Karpas-422 (cell line): Measurements from ENCODE around the gene BRD1. TPM values are rescaled to one million over a fixed set of nuclear protein-coding genes. Genes with fewer than 3 reads are reported as not detected.

Experiments used
- DNase-seq: peaks from one replicate; pipeline ENCODE4 v3.0.0-alpha.2; 2015
- H2AFZ ChIP-seq: fragments of 200-600 bp; sonication (generic); 2 replicates; pipeline ENCODE4 v1.6.1; 2014; ENCODE audit warnings: antibody characterized with exemption, low read length, mixed read lengths
- H3K27ac ChIP-seq: fragments of 200-600 bp; sonication (generic); 2 replicates; pipeline ENCODE4 v1.5.1; 2014; ENCODE audit warnings: mild to moderate bottlenecking, low read length, moderate library complexity
- H3K27me3 ChIP-seq: fragments of 200-600 bp; sonication (generic); 2 replicates; pipeline ENCODE4 v1.6.1; 2014; ENCODE audit warnings: low read length, mixed read lengths
- H3K36me3 ChIP-seq: fragments of 200-600 bp; sonication (generic); 2 replicates; pipeline ENCODE4 v1.6.1; 2014; ENCODE audit warnings: low read length, mixed read lengths; ENCODE audit not compliant: insufficient read depth
- H3K4me1 ChIP-seq: fragments of 200-600 bp; sonication (generic); 2 replicates; pipeline ENCODE4 v1.6.1; 2014; ENCODE audit warnings: mild to moderate bottlenecking, low read length, mixed read lengths
- H3K4me2 ChIP-seq: fragments of 200-600 bp; sonication (generic); 2 replicates; pipeline ENCODE4 v1.6.1; 2014; ENCODE audit warnings: low read length, low read depth, mild to moderate bottlenecking; ENCODE audit not compliant: poor library complexity, severe bottlenecking
- H3K4me3 ChIP-seq: fragments of 200-600 bp; sonication (generic); 2 replicates; pipeline ENCODE4 v1.5.1; 2014; ENCODE audit warnings: mild to moderate bottlenecking, antibody characterized with exemption, low read length, mixed read lengths
- H3K79me2 ChIP-seq: fragments of 200-600 bp; sonication (generic); 2 replicates; pipeline ENCODE4 v1.6.1; 2014; ENCODE audit warnings: mild to moderate bottlenecking, low read length, mixed read lengths
- H3K9ac ChIP-seq: fragments of 200-600 bp; sonication (generic); 2 replicates; pipeline ENCODE4 v1.6.0; 2014; ENCODE audit warnings: low read length
- H3K9me2 ChIP-seq: fragments of 200-600 bp; sonication (generic), shearing (Covaris generic); replicated peaks from 2 replicates; pipeline ENCODE4 v1.6.0; 2014; ENCODE audit warnings: mild to moderate bottlenecking, low read length, moderate library complexity; ENCODE audit not compliant: insufficient read depth
- H3K9me3 ChIP-seq: fragments of 300-700, 200-600 bp; sonication (generic); 2 replicates; pipeline ENCODE4 v1.6.1; 2014; ENCODE audit warnings: low read length, mixed read lengths
- H4K20me1 ChIP-seq: fragments of 200-600 bp; sonication (generic); 2 replicates; pipeline ENCODE4 v1.6.1; 2014; ENCODE audit warnings: mild to moderate bottlenecking, antibody characterized with exemption, low read length, low read depth; ENCODE audit not compliant: insufficient read depth
- total RNA-seq: library from RNA; depleted of rRNA; stranded (reverse); fragments of >200 nt; shearing (Covaris generic); gene quantifications from 2 replicates; pipeline ENCODE4 v1.2.3, GENCODE V29; 2014; ENCODE audit warnings: low replicate concordance

The BRD1 gene
- total RNA-seq, 1 experiment from 2014 or later = 16.0 TPM

- Histone ChIP-seq H2AFZ (no peak overlapping the region), H3K27ac (no peak overlapping the region)
Observed at GRCh38 chr22:49838771-49839717, 11.4 kb upstream of the BRD1 start.

GRCh38 chr22:49833340-49834007 lies 5.8 kb upstream of the BRD1 start:
- Histone ChIP-seq H3K79me2 (no peaks in the 10 kb centered on the region), H3K9ac (no peak overlapping the region), H3K9me3 (no peaks in the 10 kb centered on the region), H3K4me1 (peaks cover 20% of the 10 kb centered on the region), H3K4me2 (no peak overlapping the region), H3K27me3 (no peaks in the 10 kb centered on the region), H3K36me3 (no peaks in the 10 kb centered on the region), H3K9me2 (no peaks in the 10 kb centered on the region), H3K4me3 (no peak overlapping the region), H2AFZ (no peak overlapping the region), H4K20me1 (no peaks in the 10 kb centered on the region), H3K27ac (no peak overlapping the region)
- no peak for DNase-seq

More at GRCh38 chr22:49838771-49839717, 11.4 kb upstream of the BRD1 start:
- H3K36me3 ChIP-seq = no peaks in the 10 kb centered on the region
- H3K4me1 ChIP-seq = no peaks in the 10 kb centered on the region
- no peak overlapping the region for H3K9ac ChIP-seq
- no peaks in the 10 kb centered on the region for H3K27me3 ChIP-seq
- no peak for DNase-seq
- no peaks in the 10 kb centered on the region for H3K9me3 ChIP-seq
- H3K79me2 ChIP-seq = no peaks in the 10 kb centered on the region
- no peaks in the 10 kb centered on the region for H3K9me2 ChIP-seq
- H3K4me3 ChIP-seq = no peak overlapping the region
- no peak overlapping the region for H3K4me2 ChIP-seq
- H4K20me1 ChIP-seq = no peaks in the 10 kb centered on the region

- Histone ChIP-seq H2AFZ (no peak overlapping the region), H3K9me2 (no peaks in the 10 kb centered on the region), H3K4me2 (peak overlapping the region; percentile 65), H3K4me1 (peaks cover 35% of the 10 kb centered on the region), H3K36me3 (peaks cover 10% of the 10 kb centered on the region; the same call in 1 of the 2 replicates), H3K27me3 (no peaks in the 10 kb centered on the region), H3K9me3 (no peaks in the 10 kb centered on the region), H3K27ac (no peak overlapping the region), H3K9ac (0 out of 2 replicates have a peak overlapping the region, but pooled peaks have one; percentile 38), H3K4me3 (peak overlapping the region; percentile 6; the same call in 1 of the 2 replicates), H4K20me1 (peaks cover 25% of the 10 kb centered on the region), H3K79me2 (peaks cover 29% of the 10 kb centered on the region)
- DNase-seq = no peak
Observed at GRCh38 chr22:49829044-49829853, 1.6 kb upstream of the BRD1 start.

- no peak overlapping the region; the same call in 1 of the 2 replicates for H3K4me3 ChIP-seq
- H3K27ac ChIP-seq = no peak overlapping the region
- H2AFZ ChIP-seq = no peak overlapping the region
- no peaks in the 10 kb centered on the region for H3K9me2 ChIP-seq
- no peaks in the 10 kb centered on the region for H3K27me3 ChIP-seq
- no peak for DNase-seq
- H3K36me3 ChIP-seq = peaks cover 17% of the 10 kb centered on the region; the same call in 1 of the 2 replicates
- H3K4me1 ChIP-seq = peaks cover 35% of the 10 kb centered on the region
- peaks cover 36% of the 10 kb centered on the region for H3K79me2 ChIP-seq
- H3K4me2 ChIP-seq = peak overlapping the region; percentile 76
- no peaks in the 10 kb centered on the region for H3K9me3 ChIP-seq
- H3K9ac ChIP-seq = peak overlapping the region; percentile 80
- peaks cover 31% of the 10 kb centered on the region for H4K20me1 ChIP-seq
Observed at GRCh38 chr22:49828599-49828965, 909 bp upstream of the BRD1 start.

GRCh38 chr22:49827271-49827852 lies 311 bp downstream of the BRD1 start:
- H3K27me3 ChIP-seq = no peaks in the 10 kb centered on the region
- peaks cover 22% of the 10 kb centered on the region; the same call in 1 of the 2 replicates for H3K36me3 ChIP-seq
- H3K4me3 ChIP-seq = peak overlapping the region; percentile 100
- H3K9ac ChIP-seq = peak overlapping the region; percentile 99
- no peak overlapping the region for H2AFZ ChIP-seq
- H3K4me2 ChIP-seq = peak overlapping the region; percentile 91
- peaks cover 35% of the 10 kb centered on the region for H3K4me1 ChIP-seq
- peak overlapping the region; percentile 42; the same call in 1 of the 2 replicates for H3K27ac ChIP-seq
- peaks cover 48% of the 10 kb centered on the region for H3K79me2 ChIP-seq
- H3K9me3 ChIP-seq = no peaks in the 10 kb centered on the region
- H3K9me2 ChIP-seq = no peaks in the 10 kb centered on the region
- peak; percentile 60 for DNase-seq
- peaks cover 42% of the 10 kb centered on the region for H4K20me1 ChIP-seq

- Histone ChIP-seq H4K20me1 (peaks cover 42% of the 10 kb centered on the region), H3K4me3 (peak overlapping the region; percentile 100)
- peak; percentile 66 for DNase-seq
Observed at GRCh38 chr22:49826603-49827270, 936 bp downstream of the BRD1 start.

GRCh38 chr22:49825944-49826602 lies 1.6 kb downstream of the BRD1 start:
- Histone ChIP-seq H4K20me1 (peaks cover 45% of the 10 kb centered on the region), H3K9me3 (no peaks in the 10 kb centered on the region), H3K9ac (peak overlapping the region; percentile 99), H3K9me2 (no peaks in the 10 kb centered on the region), H3K27me3 (no peaks in the 10 kb centered on the region), H3K4me3 (peak overlapping the region; percentile 100), H3K4me1 (peaks cover 35% of the 10 kb centered on the region), H3K36me3 (peaks cover 25% of the 10 kb centered on the region; the same call in 1 of the 2 replicates), H3K4me2 (peak overlapping the region; percentile 91), H3K27ac (no peak overlapping the region; the same call in 1 of the 2 replicates), H2AFZ (no peak overlapping the region), H3K79me2 (peaks cover 61% of the 10 kb centered on the region)
- DNase-seq = peak; percentile 71

More at GRCh38 chr22:49826603-49827270, 936 bp downstream of the BRD1 start:
- H3K27me3 ChIP-seq = no peaks in the 10 kb centered on the region
- peaks cover 54% of the 10 kb centered on the region for H3K79me2 ChIP-seq
- peaks cover 22% of the 10 kb centered on the region; the same call in 1 of the 2 replicates for H3K36me3 ChIP-seq
- peak overlapping the region; percentile 42; the same call in 1 of the 2 replicates for H3K27ac ChIP-seq
- no peaks in the 10 kb centered on the region for H3K9me2 ChIP-seq
- peak overlapping the region; percentile 91 for H3K4me2 ChIP-seq
- H2AFZ ChIP-seq = no peak overlapping the region
- peaks cover 35% of the 10 kb centered on the region for H3K4me1 ChIP-seq
- peak overlapping the region; percentile 99 for H3K9ac ChIP-seq
- H3K9me3 ChIP-seq = no peaks in the 10 kb centered on the region
